Mononuclear cell (primary cell): Measurements from ENCODE around the gene ERGIC1. TPM values are rescaled to one million over a fixed set of nuclear protein-coding genes. Genes with fewer than 3 reads are reported as not detected.

ENCODE experiments used
- H3K27me3 ChIP-seq: 2 replicates; pipeline ENCODE4 v1.6.0; 2011; ENCODE audit warnings: low read length, control low read depth; ENCODE audit not compliant: insufficient read depth
- H3K4me1 ChIP-seq: 2 replicates; pipeline ENCODE4 v1.5.1; 2011; ENCODE audit warnings: mild to moderate bottlenecking, low read length, control low read depth; ENCODE audit not compliant: insufficient read depth
- H3K4me3 ChIP-seq: 2 replicates; pipeline ENCODE4 v1.5.1; 2011; ENCODE audit warnings: mild to moderate bottlenecking, low read length, moderate library complexity
- H3K9me3 ChIP-seq: 2 replicates; pipeline ENCODE4 v1.5.1; 2011; ENCODE audit warnings: low read depth, mild to moderate bottlenecking, control low read depth, low read length
- total RNA-seq: library from RNA; depleted of rRNA; stranded (reverse); fragments of >200 nt; gene quantifications from one replicate; pipeline ENCODE4 v1.2.3, GENCODE V29; 2012

ERGIC1 gene
- total RNA-seq, 1 donor: 63.6 TPM

- no peaks in the 10 kb centered on the region for H3K4me1 ChIP-seq
- H3K27me3 ChIP-seq: no peaks in the 10 kb centered on the region
- H3K9me3 ChIP-seq: no peaks in the 10 kb centered on the region
- no peak overlapping the region for H3K4me3 ChIP-seq
Measured at GRCh38 chr5:172897481-172898217, 63.6 kb downstream of the ERGIC1 start.

GRCh38 chr5:172898218-172898842 is 64.3 kb downstream of the ERGIC1 start:
- no peak overlapping the region for H3K4me3 ChIP-seq
- H3K4me1 ChIP-seq: no peaks in the 10 kb centered on the region
- H3K9me3 ChIP-seq: no peaks in the 10 kb centered on the region
- H3K27me3 ChIP-seq: no peaks in the 10 kb centered on the region

GRCh38 chr5:172898843-172899369 is 64.9 kb downstream of the ERGIC1 start:
- Histone ChIP-seq H3K27me3 (no peaks in the 10 kb centered on the region), H3K9me3 (no peaks in the 10 kb centered on the region), H3K4me1 (no peaks in the 10 kb centered on the region), H3K4me3 (no peak overlapping the region)

- H3K4me1 ChIP-seq: no peaks in the 10 kb centered on the region
- no peak overlapping the region for H3K4me3 ChIP-seq
- H3K27me3 ChIP-seq: no peaks in the 10 kb centered on the region
- no peaks in the 10 kb centered on the region for H3K9me3 ChIP-seq
Measured at GRCh38 chr5:172899436-172899835, 65.4 kb downstream of the ERGIC1 start.

- Histone ChIP-seq H3K9me3 (no peaks in the 10 kb centered on the region), H3K4me3 (no peak overlapping the region), H3K27me3 (no peaks in the 10 kb centered on the region), H3K4me1 (no peaks in the 10 kb centered on the region)
Measured at GRCh38 chr5:172901012-172901780, 67.1 kb downstream of the ERGIC1 start.

GRCh38 chr5:172901788-172902496 is 67.9 kb downstream of the ERGIC1 start:
- Histone ChIP-seq H3K9me3 (no peaks in the 10 kb centered on the region), H3K4me1 (no peaks in the 10 kb centered on the region), H3K27me3 (no peaks in the 10 kb centered on the region), H3K4me3 (no peak overlapping the region)

- H3K9me3 ChIP-seq: no peaks in the 10 kb centered on the region
- H3K4me1 ChIP-seq: no peaks in the 10 kb centered on the region
- no peaks in the 10 kb centered on the region for H3K27me3 ChIP-seq
- no peak overlapping the region for H3K4me3 ChIP-seq
Measured at GRCh38 chr5:172902497-172903472, 68.7 kb downstream of the ERGIC1 start.

GRCh38 chr5:172903790-172904189 is 69.7 kb downstream of the ERGIC1 start:
- Histone ChIP-seq H3K9me3 (no peaks in the 10 kb centered on the region), H3K27me3 (no peaks in the 10 kb centered on the region), H3K4me3 (no peak overlapping the region), H3K4me1 (no peaks in the 10 kb centered on the region)

GRCh38 chr5:172904312-172904642 is 70.2 kb downstream of the ERGIC1 start:
- H3K4me1 ChIP-seq: no peaks in the 10 kb centered on the region
- H3K27me3 ChIP-seq: no peaks in the 10 kb centered on the region
- no peaks in the 10 kb centered on the region for H3K9me3 ChIP-seq
- H3K4me3 ChIP-seq: no peak overlapping the region

GRCh38 chr5:172904643-172905345 is 70.7 kb downstream of the ERGIC1 start:
- Histone ChIP-seq H3K9me3 (no peaks in the 10 kb centered on the region), H3K27me3 (no peaks in the 10 kb centered on the region), H3K4me3 (no peak overlapping the region), H3K4me1 (no peaks in the 10 kb centered on the region)

- Histone ChIP-seq H3K27me3 (no peaks in the 10 kb centered on the region), H3K4me3 (no peak overlapping the region), H3K9me3 (no peaks in the 10 kb centered on the region), H3K4me1 (no peaks in the 10 kb centered on the region)
Measured at GRCh38 chr5:172905346-172906140, 71.5 kb downstream of the ERGIC1 start.

GRCh38 chr5:172906436-172906835 is 72.4 kb downstream of the ERGIC1 start:
- Histone ChIP-seq H3K4me1 (peaks cover 7% of the 10 kb centered on the region), H3K4me3 (no peak overlapping the region), H3K27me3 (no peaks in the 10 kb centered on the region), H3K9me3 (no peaks in the 10 kb centered on the region)

GRCh38 chr5:172906888-172907287 is 72.8 kb downstream of the ERGIC1 start:
- peaks cover 9% of the 10 kb centered on the region for H3K4me1 ChIP-seq
- no peaks in the 10 kb centered on the region for H3K27me3 ChIP-seq

More at GRCh38 chr5:172906888-172907287, 72.8 kb downstream of the ERGIC1 start:
- H3K4me3 ChIP-seq: no peak overlapping the region
- H3K9me3 ChIP-seq: no peaks in the 10 kb centered on the region
